NCI-H1417 (cell line): ENCODE measurements around the gene ZNF778.
A peak's percentile ranks its signal among the peaks of the same experiment; 100 is the strongest.

Experiments
- DNase-seq, 3 experiments: peaks; one replicate each; lab custom pipeline; 2025; lab: John Stamatoyannopoulos, UW

Gene ZNF778

DNA sequence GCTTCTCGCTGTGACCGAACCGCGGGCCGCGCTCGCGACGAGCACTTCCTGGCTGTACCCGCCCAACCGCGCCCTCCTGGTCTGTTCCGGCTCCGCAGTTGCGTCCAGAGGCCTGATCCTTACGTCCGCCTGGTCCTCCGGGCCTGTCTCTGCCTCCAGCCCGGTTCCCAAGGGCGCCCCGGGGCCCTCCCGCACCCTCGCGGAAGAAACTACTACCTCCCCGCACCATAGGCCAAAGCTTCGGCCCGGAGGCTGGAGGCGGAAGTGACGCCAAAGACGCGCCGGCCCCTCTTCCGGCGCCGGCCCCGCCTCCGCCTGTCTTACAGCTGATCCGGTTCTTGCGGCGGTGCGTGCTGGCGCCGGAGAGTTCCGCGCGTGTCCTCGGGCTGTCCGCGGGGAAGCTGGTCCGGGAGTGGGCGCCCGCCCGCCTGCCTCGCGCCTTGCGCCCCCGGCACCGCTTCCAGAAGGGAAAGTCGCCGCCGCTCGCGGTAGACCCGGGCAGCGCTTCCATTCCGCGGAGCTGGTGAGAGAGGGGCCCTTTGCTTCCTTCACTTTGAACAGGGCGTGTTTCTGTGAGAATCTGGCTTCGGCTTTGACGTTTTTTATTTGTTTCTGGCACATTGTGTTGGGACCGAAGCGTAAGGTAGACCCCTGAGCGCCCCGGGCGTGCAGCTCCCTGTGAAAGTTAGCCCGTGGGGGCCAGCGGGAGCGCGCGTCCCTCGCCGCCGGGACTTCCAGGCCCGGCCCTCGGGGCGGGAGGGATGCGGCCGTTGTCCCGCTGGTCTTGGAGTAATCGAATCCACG lies at the start of gene ZNF778:
Gene ZNF778 (plus strand): TSS at position 316 of the 804 bp plus-strand sequence. CDS start 3,425 bp downstream, outside the sequence.
- peak; percentile 60 to 81 (median 78) for DNase-seq

DNA sequence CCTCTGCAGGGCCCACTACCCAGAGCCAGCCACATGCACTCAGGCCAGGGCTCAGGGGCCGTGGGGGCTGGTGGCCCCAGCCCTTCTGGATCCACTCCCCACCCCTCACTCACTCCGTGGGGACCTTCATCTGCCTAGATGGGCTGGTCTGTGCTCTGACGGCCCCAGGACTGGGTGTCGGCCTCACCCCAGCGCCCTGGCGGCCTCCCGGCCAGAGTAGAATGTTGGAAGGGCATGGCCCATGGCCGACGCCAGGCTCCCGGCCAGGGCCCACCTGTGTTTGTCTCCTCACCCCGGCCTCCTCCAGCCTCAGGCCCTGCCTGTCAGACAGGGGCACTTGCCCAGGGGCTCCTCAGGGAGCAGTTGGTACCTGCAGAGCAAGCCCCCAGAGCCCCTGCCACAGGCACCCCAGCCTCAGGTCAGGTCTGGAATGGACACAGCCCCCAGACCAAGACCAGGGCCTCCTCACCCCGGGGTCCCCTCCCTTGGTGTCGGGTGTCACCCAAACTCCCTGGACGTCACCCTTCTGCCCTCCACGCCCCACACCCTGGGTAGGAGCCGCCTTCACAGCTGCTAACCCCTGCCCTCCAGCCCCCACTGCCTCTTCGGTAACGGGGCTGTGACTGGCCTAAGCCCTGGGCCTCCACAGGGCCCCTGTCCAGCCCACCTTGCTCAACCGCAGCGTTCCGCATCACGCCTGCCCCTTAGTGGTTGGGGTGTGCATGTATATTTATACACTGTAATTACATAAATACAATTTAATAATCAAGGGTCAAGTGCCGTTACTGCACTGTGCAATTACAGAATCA lies 48.9 kb upstream of the ZNF778 start:
- peak in 1 of 3 experiments; percentile 15 for DNase-seq

DNA sequence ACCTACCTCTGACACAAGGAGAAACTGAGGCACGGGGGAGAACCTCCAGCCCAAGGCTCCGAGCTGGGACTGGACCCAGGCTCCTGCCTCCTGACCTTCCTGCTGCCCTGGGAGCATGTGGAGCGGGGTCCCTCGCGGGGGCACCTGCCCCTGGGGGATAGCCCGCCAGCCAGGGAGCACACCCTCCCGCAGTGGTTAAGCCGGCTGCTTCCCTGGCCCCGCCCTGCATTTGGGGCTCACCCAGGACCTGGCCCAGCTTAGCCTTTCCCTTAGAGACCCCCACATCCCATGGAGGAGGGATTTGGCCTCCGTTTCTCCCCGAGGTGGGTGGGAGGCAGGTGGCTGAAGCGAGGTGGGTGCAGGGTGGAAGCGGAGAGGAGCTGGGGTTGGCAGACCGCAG lies 47.7 kb upstream of the ZNF778 start:
- no peak for DNase-seq

DNA sequence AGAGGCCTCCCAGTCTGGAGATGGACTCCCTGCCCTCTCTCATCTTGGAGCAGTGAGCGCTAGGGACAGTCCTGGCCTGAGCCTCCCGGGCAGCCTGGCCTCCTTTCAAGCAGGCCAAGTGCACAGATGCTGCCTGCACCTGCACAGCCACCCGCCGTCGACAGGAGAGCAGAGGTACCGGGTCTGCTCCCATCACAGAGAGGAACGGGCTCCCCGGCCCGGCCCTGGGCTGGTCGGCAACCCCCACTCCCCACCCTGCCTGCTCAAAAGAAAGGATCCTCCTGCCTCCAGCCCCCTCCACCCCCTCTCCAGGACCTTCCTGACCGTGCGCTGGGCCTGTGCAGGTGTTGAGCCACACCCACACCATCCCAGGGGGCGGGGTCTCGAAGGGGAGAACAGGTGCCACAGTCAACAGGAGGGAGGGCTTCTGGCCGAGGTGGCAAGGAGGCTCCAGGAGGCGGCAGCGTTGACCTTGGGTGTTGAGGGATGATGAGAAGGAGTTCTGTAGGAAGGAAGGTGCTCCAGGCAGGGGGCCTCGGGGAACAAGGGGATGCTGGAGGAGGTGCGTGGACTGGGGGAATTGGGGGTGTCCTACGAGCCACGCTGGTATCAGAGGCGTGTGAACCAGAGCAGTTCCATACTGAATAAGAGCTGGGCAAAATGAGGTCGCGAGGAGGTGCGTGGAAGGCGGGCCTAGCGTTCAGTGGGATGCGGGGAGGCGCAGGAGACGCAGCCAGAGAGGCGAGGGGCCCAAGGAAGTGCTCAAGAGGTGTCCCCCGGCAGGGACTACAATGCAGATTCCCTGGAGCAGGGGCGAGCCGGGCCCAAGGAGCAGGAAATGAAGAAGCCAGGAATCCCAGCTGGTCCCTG lies 46.9 kb upstream of the ZNF778 start:
- peak; percentile 65 to 78 (median 70) for DNase-seq

DNA sequence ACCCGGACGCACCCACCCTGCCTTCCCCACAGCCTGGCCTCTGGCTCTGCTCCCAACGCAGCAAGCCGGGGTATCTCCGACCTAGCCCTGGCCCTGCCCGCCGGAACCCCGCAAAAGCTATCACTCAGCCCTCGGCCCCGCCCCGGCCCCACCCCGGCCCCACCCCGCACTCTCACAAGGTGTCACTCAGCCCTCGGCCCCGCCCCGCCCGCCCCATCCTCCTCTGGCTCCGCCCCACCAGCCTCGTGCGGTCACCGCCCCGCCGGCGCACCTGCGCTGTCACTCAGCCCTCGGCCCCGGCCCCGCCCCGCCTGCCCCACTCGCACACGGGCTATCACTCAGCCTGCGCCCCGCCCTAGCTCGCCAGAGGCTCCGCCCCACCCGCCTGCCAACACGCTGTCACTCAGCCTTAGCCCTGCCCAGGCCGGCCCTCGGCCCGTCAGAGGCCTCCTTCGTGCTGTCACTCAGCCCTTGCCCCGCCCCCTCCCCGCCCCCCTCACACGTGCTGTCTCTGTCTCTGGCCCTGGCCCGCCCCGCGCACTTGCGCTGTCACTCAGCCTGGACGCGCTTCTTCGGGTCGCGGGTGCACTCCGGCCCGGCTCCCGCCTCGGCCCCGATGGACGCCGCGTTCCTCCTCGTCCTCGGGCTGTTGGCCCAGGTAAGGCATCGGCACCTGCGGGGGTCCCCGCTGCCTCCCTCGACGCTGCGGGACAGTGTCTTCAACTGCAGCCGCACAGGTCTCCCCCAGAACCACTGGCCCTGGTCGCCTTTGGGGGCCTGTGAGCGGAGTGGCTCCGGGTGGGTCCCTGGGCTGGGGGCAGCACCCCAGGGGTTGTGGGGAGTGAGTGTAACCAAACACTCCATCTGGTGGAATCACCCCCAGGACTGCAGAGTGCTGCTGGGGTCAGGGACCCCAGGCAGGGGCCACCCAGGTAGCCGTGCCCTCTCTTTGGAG lies 46.0 kb upstream of the ZNF778 start, which contains the start of gene CDH15:
Gene CDH15 (plus strand): TSS at position 533 of the 955 bp plus-strand sequence. CDS start 84 bp downstream, at position 617.
- peak; percentile 87 to 95 (median 92) for DNase-seq

DNA sequence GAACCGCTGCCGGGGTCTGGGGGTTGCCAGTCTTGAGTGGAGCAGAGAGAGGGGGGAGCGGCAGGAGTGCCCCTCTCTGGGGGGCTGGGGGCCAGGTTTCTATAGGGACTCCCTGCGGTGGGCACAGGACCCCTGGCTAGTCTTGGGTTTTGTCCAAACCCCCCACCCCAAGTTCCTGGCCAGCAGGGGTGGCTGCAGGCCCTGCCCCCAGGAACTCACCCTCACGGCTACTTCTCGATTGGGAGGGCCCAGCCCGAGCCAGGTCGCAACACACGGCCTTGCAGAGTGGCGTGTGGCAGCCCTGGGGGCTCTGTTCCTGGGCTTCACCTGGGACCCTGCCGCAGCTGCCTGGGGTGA lies 45.4 kb upstream of the ZNF778 start:
- no peak for DNase-seq

DNA sequence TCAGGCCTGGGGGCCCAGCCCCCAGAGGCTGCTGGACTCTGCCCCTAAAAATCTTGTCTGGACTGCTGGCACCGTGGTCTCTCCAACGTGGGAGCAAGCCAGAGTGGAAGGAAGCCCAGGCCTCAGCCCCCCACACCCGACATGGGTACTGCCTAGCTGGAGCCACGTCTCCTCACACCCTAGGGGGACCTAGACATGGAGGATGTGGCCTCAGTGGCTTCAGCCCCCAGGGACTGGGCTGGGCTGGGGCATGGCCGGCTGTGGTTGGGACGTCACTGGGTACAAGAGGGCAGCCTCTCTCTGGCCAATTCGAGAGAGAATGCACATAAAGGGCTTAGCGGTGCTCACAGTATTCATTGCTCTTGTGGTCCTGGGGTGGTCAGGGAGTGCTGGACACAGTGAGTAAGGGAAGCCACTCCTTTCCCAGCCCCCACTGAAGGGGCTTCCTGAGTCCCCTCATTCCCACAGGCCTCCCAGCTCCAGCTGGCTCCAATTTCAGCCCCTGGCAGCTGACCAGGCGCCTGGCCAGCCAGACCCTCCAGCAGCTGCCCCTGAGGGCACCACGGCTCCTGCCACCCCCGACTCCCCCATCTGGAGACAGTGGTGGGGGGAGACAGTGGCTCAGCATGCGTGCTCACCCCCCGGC lies 44.9 kb upstream of the ZNF778 start:
- no peak for DNase-seq

DNA sequence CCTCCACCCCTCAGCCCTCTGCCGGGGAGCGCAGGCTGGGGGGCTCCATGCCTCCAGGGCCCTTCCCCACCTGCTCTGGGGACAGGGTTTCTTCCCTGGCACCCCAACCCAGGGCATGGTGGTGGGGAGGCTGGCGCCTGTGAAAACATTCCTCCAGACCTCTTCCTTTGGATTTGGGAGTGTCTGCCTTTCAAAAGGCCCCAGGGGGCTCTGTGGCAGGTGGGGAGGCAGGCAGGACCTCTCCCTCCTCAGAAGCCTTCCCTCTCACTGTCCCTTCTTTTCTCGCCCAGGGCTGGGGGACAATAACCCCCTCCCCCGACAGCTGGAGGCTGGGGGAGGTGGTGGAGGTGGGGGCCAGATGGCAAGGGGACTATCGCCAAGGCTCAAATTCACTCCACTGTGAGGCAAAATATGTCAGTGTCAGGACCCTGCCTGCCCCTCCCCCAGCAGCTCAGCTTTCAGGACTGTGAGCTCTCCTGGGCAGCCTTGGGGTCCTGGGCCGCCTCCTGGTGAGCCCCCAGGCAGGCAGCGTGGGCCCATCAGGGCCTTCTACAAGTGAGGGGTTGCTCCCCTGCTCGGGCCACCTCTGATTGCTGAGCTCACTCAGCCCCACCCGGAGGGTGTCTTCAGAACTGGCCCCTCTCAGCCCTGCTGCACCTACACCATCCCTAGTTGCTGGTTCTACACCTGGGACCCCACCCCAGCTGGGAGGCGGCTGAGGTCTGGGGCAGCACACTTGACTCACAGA lies 44.2 kb upstream of the ZNF778 start:
- no peak for DNase-seq

DNA sequence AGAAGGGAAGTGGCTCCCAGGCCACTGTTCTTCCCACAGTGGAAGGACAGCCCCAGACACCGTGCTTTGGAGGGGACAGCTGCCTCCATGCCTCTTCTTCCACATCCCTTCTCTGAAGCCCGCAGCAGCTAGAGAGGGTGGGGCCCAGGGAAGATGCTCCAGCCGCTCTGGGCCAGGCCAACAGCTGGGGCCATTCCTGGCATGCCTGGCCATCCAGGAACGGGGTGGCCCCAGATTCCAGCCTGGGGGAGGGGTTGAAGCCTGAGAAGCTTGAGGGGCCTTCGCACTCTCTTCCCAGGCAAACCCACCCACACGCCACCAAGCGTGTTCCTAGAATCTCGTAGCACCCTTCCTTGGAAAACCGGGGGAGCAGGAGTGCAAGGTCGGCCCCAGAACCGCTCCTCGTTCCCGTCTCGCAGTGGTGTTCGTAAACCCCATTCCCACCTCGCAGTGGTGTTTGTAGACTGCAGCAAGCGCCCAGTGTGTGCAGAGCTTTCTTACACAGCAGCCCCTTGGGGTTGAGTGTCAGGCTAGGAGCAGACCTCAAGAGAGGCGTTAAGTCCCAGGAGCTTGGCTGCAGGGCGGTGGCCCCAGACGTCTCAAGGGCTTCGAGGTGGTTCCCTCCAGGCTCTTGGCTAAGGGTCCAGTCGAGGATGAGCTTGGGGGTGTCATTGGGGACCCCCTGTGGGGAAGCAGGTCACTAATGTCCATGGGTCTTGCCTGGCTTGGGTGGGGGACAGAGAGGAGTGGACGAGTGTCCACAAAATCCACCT lies 43.3 kb upstream of the ZNF778 start:
- DNase-seq, result no peak

DNA sequence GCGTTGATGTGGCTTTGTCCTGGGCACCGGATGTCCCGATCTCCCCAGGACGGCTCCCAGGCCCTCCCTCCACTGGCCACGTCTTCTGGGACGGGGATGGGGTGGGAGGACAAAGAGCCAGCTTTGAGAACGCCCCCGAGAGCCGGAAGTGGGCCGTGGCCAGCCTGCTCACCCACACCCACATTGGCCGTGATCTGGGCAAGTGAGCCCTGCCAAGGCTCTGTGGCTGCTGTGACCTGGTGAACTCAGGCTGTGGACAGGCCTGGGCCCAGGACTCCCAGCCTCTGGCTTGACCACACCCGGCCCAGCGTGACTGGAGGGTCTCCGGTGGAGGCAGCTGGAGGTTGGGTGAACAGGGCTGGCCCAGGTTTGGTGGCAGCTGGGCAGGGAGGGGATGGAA lies 42.6 kb upstream of the ZNF778 start:
- no peak for DNase-seq

DNA sequence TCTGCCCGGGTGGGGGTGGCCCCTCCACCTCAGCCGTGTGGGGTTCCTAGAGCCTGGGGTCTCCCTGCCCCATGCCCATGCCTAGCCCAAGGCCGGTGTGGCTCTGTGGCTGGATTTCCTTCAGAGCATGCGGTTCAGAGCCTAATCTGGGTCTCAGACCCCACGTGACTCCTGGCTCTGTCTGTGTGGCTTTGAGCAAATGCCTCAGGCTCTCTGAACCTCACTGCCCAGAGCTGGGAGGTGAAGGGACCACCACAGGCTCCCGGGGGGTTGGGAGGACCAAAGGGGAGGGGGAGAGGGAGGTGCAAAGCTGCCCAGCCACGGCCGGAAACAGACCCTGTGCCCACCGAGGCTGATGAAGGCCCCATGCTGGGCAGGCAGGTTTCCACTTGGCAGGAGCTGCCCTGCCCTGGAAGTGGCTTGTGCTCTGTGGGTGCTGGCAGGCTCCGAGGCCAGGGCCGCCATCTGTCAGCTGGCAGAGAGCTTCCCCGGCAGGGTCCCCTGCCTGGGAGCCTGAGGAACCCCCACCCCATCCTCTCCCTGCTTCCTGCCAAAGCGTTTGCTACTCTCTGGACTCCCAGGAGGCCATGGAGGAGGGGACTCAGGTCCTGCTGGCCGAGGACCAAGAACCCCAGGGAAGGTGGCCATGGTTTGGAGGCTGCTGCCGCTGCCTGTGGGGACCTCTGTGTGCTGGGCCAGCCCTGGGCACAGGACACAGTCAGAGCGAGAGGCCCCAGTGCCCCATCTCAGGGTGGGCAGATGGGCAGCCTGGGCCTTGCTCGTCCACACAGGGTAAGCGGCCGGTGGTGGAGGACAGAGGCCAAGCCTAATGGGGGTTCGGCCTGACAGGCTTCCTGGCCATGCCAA lies 42.0 kb upstream of the ZNF778 start:
- DNase-seq, result no peak

DNA sequence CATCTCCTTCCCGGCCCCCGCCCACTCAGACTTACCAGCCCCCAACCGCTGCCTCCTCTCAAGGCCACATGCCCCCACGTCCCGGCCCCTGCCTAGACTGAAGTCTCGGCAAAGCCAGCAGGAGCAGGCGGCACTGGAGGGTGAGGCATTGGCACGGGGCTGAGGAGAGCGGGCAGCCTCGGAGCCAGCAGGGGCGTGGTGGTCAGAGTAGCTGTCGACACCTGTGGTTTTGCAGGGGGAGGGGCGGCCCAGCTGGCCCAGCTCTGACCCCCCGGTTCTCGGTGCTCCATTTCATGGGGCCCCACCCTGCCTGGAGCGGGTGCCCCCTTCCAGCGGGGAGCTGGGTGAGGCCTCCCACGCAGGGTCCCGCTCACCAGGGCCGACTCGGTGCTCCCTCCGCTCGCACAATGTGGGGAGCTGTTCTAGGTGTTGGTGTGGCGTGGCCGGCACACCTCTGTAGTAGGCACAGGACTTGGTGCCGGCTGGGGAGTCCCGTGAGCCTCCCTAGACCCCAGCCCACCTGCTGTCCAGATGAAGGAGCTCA lies 41.3 kb upstream of the ZNF778 start:
- DNase-seq, result no peak

DNA sequence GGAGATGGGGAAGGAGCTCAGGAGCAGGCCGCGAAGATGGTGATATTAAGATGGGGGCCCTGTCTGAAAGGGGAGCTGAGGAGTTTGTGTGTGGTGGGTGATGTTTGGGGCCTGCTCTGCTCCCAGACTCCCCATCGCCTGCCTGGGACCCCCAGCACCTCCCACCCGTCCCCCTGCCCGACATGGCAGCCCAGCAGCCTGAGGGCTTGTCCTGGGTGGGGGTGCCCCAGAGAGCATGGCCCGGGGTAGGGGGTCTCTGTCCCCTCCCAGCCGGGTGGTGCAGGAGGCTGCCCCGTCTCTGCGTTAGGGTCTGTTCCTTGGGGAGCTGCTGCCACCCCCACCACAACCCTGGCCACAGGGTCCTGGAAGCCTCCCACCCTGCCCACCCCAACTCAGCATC lies 40.8 kb upstream of the ZNF778 start:
- no peak for DNase-seq

DNA sequence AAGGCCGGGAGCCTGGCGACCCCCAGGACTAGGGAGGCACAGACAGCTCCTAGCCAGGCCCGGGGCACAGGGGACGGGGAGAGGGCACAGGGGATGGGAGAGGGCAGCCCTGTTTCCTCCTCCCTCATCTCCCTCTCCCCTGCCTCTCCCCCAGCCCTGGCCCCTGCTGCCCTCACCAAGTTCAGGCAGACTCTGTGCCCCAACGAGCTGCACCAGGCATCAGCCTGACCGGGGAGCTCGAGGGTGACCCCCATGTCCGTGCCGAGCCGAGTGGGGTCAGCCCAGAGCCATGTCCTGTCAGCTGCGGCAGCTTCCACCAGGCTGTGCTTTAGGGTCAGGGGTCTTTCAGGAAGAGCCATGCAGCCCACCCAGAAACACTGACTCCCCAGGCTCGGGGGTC lies 40.0 kb upstream of the ZNF778 start:
- no peak for DNase-seq

DNA sequence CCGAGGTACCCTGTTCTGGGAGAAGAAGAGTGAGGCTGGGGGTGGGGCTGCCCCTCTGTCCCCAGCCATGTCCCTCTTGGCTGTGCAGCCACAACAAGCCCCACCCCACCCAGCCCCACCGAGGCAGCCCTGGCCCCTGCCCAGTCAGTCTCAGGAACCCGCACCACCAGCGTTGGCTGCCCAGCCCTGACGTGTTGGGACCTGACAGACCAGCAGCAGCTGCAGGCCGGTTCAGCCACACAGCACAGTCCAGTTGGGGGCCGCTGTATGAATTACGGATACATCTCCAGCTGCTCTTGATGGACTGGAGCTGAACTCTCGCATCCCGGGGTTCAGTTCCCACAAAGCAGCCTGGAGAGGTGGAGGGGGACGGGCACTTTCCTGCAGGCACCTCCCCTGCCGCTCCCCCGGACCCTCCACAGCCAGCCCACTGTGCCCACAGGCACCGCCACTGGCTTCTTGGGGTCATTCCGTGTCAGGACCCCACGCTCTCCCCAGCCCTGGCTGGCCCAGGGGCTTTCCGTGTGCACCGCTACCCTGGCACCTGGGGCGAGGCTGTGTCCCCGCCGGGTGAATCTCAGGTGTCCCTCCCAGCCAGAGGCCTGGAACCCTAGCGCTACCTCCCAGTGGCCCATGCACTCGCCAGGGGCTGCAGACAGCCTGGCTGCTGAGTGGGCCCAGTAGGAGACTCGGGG lies 38.9 kb upstream of the ZNF778 start:
- DNase-seq, result no peak

DNA sequence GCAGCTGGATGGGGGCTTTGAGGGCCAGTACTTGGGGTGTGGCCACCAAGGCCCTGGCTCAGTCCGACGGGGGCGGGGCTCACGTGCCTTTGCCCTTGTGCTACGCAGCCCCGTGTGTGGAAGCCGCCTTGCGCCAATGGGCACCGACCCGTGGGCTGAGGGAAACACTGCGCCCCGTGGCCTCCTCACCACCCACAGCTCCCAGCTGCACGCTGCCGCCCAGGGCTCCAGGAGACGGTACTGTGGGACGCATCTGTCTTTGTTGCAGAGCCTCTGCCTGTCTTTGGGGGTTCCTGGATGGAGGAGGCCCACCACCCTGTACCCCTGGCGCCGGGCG lies 38.4 kb upstream of the ZNF778 start:
- DNase-seq, result no peak

DNA sequence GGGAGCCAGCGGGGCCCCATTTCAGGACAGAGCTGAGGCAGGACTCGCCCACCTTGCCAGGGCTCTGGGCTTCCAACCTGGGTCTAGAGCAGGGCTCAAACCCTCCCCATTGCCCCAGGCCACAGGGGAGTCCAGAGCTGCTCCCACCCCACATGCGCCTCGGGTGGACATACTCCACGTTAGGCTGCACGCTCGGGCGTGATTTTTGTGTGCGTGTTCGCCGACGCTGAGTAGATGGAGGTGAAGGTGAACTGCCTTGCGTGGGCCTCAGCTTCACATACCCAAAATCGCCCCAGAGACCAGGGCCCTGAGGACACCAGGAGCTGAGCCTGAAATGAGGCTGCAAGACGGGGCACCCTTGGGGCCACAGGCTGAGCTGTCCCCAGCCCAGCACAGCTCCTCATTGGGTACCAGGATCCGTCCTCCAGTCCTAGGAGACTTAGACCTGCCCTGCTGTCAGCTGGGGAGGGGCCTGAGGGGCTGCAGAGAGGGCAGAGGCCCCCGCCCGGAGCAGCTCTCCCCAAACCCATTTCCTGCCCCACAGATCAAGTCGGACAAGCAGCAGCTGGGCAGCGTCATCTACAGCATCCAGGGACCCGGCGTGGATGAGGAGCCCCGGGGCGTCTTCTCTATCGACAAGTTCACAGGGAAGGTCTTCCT lies 37.7 kb upstream of the ZNF778 start:
- DNase-seq, result no peak
